Neural cell (in vitro differentiated cells): Measurements from ENCODE around the gene AP3M1. TPM values are rescaled to one million over a fixed set of nuclear protein-coding genes. Genes with fewer than 3 reads are reported as not detected.

Experiments
- H2AFZ ChIP-seq: fragments of 200-600, 300-800 bp; sonication (generic), shearing (Covaris generic); 2 replicates; pipeline ENCODE4 v1.6.0; 2014; ENCODE audit warnings: low read depth, mild to moderate bottlenecking, antibody characterized with exemption, low read length, moderate library complexity
- H3F3A ChIP-seq: fragments of 200-600 bp; shearing (Covaris generic); 2 replicates; pipeline ENCODE4 v1.6.1; 2016; ENCODE audit warnings: mild to moderate bottlenecking, moderate library complexity, mixed read lengths, antibody characterized with exemption, low read length; ENCODE audit not compliant: insufficient read depth, poor library complexity, severe bottlenecking
- H3K27ac ChIP-seq: fragments of 200-600, 300-800 bp; sonication (generic), shearing (Covaris generic); 2 replicates; pipeline ENCODE4 v1.5.1; 2014; ENCODE audit warnings: mild to moderate bottlenecking, low read length, moderate library complexity
- H3K27me3 ChIP-seq: fragments of 300-800, 200-600 bp; sonication (generic), shearing (Covaris generic); 2 replicates; pipeline ENCODE4 v1.6.0; 2014; ENCODE audit warnings: mild to moderate bottlenecking, low read depth, low read length, moderate library complexity; ENCODE audit not compliant: insufficient read depth
- H3K36me3 ChIP-seq: fragments of 300-800, 200-600 bp; sonication (generic), shearing (Covaris generic); 2 replicates; pipeline ENCODE4 v1.5.1; 2014; ENCODE audit warnings: mild to moderate bottlenecking, antibody characterized with exemption, low read length, moderate library complexity; ENCODE audit not compliant: insufficient read depth
- H3K4me2 ChIP-seq: fragments of 300-800, 200-600 bp; sonication (generic), shearing (Covaris generic); 2 replicates; pipeline ENCODE4 v1.6.0; 2014; ENCODE audit warnings: mild to moderate bottlenecking, low read length
- H3K4me3 ChIP-seq: fragments of 300-800, 200-600 bp; sonication (generic), shearing (Covaris generic); 2 replicates; pipeline ENCODE4 v1.5.1; 2014; ENCODE audit warnings: mild to moderate bottlenecking, low read length, moderate library complexity
- H3K79me2 ChIP-seq: fragments of 200-600 bp; shearing (Covaris generic); replicated peaks from 2 replicates; pipeline ENCODE4 v1.6.0; 2014; ENCODE audit warnings: mild to moderate bottlenecking, low read length, moderate library complexity; ENCODE audit not compliant: insufficient read depth
- H3K9ac ChIP-seq: fragments of 300-800, 200-600 bp; sonication (generic), shearing (Covaris generic); 2 replicates; pipeline ENCODE4 v1.6.1; 2016; ENCODE audit warnings: mild to moderate bottlenecking, low read length, mixed read lengths
- H3K9me2 ChIP-seq: fragments of 200-600 bp; shearing (Covaris generic); 2 replicates; pipeline ENCODE4 v1.6.1; 2016; ENCODE audit warnings: mild to moderate bottlenecking, low read length, mixed read lengths; ENCODE audit not compliant: insufficient read depth
- H3K9me3 ChIP-seq: fragments of 200-600, 300-800 bp; sonication (generic), shearing (Covaris generic); 2 replicates; pipeline ENCODE4 v1.6.1; 2016; ENCODE audit warnings: mild to moderate bottlenecking, mixed run types, low read length, moderate library complexity, mixed read lengths
- H4K20me1 ChIP-seq: fragments of 200-600 bp; shearing (Covaris generic); 2 replicates; pipeline ENCODE4 v1.6.1; 2016; ENCODE audit warnings: mild to moderate bottlenecking, mixed run types; ENCODE audit not compliant: insufficient read depth
- EP300 ChIP-seq: fragments of 450-650 bp; conservative IDR thresholded peaks from 2 replicates; pipeline ENCODE4 v1.6.1; 2014; ENCODE audit warnings: antibody characterized with exemption, mild to moderate bottlenecking, moderate library complexity; ENCODE audit not compliant: poor library complexity, severe bottlenecking
- EZH2 ChIP-seq: fragments of 200-600, 300-800 bp; shearing (Covaris generic), sonication (generic); IDR thresholded peaks from 2 replicates; pipeline ENCODE4 v1.6.1; 2014; ENCODE audit warnings: antibody characterized with exemption, low read length, borderline replicate concordance, mild to moderate bottlenecking; ENCODE audit not compliant: insufficient read depth, poor library complexity, severe bottlenecking
- MXI1 ChIP-seq: fragments of 450-650 bp; conservative IDR thresholded peaks from 2 replicates; pipeline ENCODE4 v1.6.1; 2014; ENCODE audit warnings: antibody characterized with exemption, mild to moderate bottlenecking; ENCODE audit not compliant: poor library complexity, severe bottlenecking
- POLR2AphosphoS5 ChIP-seq: IDR thresholded peaks from 2 replicates; pipeline ENCODE4 v1.6.1; 2012
- RAD21 ChIP-seq: fragments of 450-650 bp; conservative IDR thresholded peaks from 2 replicates; pipeline ENCODE4 v1.6.1; 2014; ENCODE audit warnings: antibody characterized with exemption, mild to moderate bottlenecking, moderate library complexity
- SMC3 ChIP-seq: fragments of 450-650 bp; conservative IDR thresholded peaks from 2 replicates; pipeline ENCODE4 v1.6.1; 2014; ENCODE audit warnings: antibody characterized with exemption, mild to moderate bottlenecking, moderate library complexity; ENCODE audit not compliant: poor library complexity
- TAF1 ChIP-seq: IDR thresholded peaks from 2 replicates; pipeline ENCODE4 v1.6.1; 2012; ENCODE audit warnings: low read depth
- polyA plus RNA-seq: library from polyadenylated mRNA; depleted of rRNA; stranded (reverse); fragments of >200 nt; gene quantifications from 2 replicates; pipeline ENCODE4 v1.2.3, GENCODE V29; 2014
- TF ChIP-seq, protein P1 (sequence below): fragments of 450-650 bp; IDR thresholded peaks from 2 replicates; pipeline ENCODE4 v1.5.1; 2014; ENCODE audit warnings: antibody characterized with exemption, mild to moderate bottlenecking, moderate library complexity; ENCODE audit not compliant: poor library complexity, severe bottlenecking
- TF ChIP-seq, protein P2 (sequence below): IDR thresholded peaks from 2 replicates; pipeline ENCODE4 v1.6.1; 2012; ENCODE audit warnings: borderline replicate concordance

AP3M1 gene
- polyA plus RNA-seq, 1 donor from 2014 or later: 26.7 TPM

GRCh38 chr10:74121368-74121767 is 29.3 kb downstream of the AP3M1 start:
- Histone ChIP-seq H3K27ac (no peak overlapping the region), H2AFZ (no peak overlapping the region), H3K9me2 (no peaks in the 10 kb centered on the region), H3K79me2 (no peaks in the 10 kb centered on the region), H4K20me1 (no peaks in the 10 kb centered on the region), H3K4me2 (no peak overlapping the region), H3K9ac (no peak overlapping the region), H3K4me3 (no peak overlapping the region), H3K9me3 (no peaks in the 10 kb centered on the region), H3F3A (no peaks in the 10 kb centered on the region), H3K27me3 (no peaks in the 10 kb centered on the region), H3K36me3 (no peaks in the 10 kb centered on the region)
- TF ChIP-seq, protein P1, sequence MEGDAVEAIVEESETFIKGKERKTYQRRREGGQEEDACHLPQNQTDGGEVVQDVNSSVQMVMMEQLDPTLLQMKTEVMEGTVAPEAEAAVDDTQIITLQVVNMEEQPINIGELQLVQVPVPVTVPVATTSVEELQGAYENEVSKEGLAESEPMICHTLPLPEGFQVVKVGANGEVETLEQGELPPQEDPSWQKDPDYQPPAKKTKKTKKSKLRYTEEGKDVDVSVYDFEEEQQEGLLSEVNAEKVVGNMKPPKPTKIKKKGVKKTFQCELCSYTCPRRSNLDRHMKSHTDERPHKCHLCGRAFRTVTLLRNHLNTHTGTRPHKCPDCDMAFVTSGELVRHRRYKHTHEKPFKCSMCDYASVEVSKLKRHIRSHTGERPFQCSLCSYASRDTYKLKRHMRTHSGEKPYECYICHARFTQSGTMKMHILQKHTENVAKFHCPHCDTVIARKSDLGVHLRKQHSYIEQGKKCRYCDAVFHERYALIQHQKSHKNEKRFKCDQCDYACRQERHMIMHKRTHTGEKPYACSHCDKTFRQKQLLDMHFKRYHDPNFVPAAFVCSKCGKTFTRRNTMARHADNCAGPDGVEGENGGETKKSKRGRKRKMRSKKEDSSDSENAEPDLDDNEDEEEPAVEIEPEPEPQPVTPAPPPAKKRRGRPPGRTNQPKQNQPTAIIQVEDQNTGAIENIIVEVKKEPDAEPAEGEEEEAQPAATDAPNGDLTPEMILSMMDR: no peak
- TF ChIP-seq EP300 (no peak), RAD21 (no peak), SMC3 (no peak), TAF1 (no peak)

- no peaks in the 10 kb centered on the region for H3K9me3 ChIP-seq
- H3K27ac ChIP-seq: no peak overlapping the region
- no peak overlapping the region for H2AFZ ChIP-seq
- H3K27me3 ChIP-seq: no peaks in the 10 kb centered on the region
- no peaks in the 10 kb centered on the region for H3F3A ChIP-seq
- H3K9me2 ChIP-seq: no peaks in the 10 kb centered on the region
- H3K9ac ChIP-seq: no peak overlapping the region
- no peaks in the 10 kb centered on the region for H3K36me3 ChIP-seq
- H3K4me2 ChIP-seq: no peak overlapping the region
- H3K4me3 ChIP-seq: no peak overlapping the region
- no peak for TF ChIP-seq EZH2
- TF ChIP-seq RAD21: no peak
- TF ChIP-seq, protein P1: no peak
- TF ChIP-seq, protein P2, sequence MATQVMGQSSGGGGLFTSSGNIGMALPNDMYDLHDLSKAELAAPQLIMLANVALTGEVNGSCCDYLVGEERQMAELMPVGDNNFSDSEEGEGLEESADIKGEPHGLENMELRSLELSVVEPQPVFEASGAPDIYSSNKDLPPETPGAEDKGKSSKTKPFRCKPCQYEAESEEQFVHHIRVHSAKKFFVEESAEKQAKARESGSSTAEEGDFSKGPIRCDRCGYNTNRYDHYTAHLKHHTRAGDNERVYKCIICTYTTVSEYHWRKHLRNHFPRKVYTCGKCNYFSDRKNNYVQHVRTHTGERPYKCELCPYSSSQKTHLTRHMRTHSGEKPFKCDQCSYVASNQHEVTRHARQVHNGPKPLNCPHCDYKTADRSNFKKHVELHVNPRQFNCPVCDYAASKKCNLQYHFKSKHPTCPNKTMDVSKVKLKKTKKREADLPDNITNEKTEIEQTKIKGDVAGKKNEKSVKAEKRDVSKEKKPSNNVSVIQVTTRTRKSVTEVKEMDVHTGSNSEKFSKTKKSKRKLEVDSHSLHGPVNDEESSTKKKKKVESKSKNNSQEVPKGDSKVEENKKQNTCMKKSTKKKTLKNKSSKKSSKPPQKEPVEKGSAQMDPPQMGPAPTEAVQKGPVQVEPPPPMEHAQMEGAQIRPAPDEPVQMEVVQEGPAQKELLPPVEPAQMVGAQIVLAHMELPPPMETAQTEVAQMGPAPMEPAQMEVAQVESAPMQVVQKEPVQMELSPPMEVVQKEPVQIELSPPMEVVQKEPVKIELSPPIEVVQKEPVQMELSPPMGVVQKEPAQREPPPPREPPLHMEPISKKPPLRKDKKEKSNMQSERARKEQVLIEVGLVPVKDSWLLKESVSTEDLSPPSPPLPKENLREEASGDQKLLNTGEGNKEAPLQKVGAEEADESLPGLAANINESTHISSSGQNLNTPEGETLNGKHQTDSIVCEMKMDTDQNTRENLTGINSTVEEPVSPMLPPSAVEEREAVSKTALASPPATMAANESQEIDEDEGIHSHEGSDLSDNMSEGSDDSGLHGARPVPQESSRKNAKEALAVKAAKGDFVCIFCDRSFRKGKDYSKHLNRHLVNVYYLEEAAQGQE: no peak
- TF ChIP-seq TAF1: no peak
- no peak for TF ChIP-seq POLR2AphosphoS5
- no peak for TF ChIP-seq MXI1
- no peak for TF ChIP-seq SMC3
- H4K20me1 ChIP-seq: no peaks in the 10 kb centered on the region
- H3K79me2 ChIP-seq: no peaks in the 10 kb centered on the region
Observed at GRCh38 chr10:74120911-74121310, 29.7 kb downstream of the AP3M1 start.
